HG03354 (cell line): ENCODE results near the gene NPAS3.

ENCODE experiments used
- ATAC-seq: cut with Tn5 transposase; IDR thresholded peaks from one replicate; pipeline ENCODE4 v1.9.1; 2021; ENCODE audit warnings: mild to moderate bottlenecking; ENCODE audit not compliant: unreplicated experiment, poor library complexity, severe bottlenecking

Gene NPAS3

DNA sequence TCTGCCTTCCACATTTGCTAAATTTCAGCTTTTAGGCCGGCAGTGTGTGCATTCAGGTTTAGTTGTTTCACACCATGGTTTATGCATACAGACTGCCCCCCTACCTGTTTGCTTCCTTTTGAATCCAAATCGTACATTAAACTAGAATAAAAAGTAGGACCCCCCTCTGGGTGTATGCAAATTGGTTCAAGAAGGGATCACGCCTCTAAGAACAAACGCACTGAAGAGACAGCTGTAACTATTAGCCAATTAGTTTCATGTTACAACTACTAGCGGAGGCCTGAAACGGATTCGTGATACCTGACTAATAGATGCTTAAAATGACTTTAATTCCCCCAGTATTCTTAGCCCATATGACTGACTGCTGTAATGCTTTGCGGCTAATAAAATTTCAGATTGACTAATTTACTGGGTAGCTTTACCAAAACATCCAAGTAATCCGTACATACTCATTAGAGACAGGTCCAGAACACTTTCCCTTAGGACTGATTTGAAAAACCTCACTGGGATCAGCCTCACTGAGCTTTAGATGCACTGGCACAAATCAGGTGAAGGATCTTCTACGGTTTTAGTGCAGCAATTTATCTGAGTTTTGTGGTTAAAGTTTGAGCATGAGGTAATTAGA is 411.8 kb downstream of the NPAS3 start:
- no peak for ATAC-seq

DNA sequence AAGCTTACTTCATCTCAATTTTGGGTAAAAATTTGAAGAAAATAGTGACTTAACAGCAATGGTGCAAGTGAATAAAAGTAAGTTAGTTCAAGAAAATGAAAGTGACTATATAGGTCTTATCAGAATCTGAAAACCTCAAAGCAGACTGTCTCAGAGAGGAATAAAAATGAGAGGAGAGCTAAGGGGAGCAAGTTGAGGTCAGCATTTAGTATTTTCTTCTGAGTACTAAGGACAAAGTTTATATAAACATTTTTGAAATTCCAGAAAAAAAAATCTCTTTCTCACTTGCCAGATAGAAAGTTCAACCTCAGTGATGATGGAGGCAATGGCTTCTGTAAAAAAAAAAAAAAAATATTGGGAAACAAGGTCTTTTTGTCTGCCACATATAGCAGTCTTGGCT is 414.1 kb downstream of the NPAS3 start:
- no peak for ATAC-seq

DNA sequence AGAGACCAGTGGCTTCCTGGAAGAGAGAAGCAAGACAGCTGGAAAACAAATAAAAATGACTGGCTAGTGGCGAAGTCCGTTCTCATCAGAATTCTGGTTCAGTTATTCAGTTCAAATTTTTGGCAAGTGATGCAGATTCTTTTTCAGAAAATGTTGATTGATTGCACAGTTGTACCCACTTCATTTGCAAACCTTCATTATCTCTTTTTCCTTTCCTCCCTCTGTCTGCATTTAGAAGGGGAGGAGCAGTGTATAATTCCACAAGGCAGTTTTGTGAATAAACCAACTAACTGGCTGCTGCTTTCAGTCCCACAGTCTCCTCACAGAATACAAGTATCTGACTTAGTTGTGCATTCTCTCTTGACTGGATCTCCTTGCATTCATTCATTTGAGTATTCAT is 417.5 kb downstream of the NPAS3 start:
- ATAC-seq = no peak

DNA sequence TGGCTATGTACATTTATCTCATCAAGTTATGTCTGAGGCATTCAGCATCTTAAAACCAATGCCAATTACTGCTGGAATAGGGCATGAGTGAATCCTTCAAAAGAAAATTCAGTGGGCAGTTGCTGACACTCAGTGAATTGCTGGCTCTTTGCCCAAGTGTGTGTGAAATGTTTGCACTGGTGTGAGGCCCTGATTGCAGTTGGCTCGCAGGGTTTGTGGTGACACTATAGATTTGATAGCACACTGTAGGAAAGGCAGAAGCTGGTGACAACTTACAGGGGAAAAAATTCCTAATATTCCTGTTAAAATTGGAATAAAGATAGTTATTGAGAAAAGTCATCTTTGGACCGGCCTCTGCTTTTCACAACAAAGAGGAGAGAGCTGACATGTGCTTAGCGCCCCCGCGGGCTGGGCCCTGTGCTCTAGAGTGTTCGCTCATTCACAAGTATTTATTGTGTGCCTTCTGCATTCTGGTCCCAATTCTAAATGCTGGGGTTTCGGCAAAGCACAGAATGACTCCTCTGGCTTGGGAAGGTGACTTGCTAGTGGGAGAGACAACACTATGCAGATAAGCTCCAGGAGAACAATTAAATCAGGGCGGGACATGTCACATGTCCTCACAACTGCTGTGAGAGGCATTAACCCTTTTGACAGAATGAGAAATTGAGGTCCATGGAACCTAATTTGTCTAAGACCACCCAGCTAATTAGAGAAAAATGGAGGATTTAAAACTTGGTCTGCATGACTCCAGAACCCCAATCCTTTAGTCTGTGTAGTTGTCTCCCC is 418.7 kb downstream of the NPAS3 start:
- no peak for ATAC-seq

DNA sequence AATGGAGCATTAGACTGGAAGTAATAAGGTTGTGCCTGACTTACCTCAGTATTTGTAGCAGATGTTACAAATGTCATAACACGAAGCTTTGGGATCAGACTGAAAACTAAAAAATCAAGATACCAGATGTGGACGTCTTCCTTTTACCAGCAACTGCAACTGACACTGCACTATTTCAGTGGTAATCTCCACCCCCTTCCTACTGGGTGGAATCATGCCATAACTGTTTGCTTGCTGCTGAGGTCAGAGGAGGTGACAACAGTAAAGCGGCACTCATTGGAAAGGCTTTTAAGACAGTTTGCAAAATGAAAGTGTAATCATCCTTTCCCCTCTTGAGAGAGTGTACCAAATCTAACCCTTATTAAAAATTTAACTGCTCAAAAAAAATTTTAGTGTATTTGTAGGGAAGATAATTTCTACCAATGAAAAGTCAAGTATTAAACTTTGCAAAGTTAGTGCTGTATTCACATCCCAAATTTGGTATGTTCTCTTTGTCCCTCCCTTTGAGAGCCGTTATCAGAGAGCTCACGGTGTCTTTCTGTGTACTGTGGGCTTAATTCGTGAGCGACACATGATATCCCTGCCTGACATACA is 420.7 kb downstream of the NPAS3 start:
- no peak for ATAC-seq

DNA sequence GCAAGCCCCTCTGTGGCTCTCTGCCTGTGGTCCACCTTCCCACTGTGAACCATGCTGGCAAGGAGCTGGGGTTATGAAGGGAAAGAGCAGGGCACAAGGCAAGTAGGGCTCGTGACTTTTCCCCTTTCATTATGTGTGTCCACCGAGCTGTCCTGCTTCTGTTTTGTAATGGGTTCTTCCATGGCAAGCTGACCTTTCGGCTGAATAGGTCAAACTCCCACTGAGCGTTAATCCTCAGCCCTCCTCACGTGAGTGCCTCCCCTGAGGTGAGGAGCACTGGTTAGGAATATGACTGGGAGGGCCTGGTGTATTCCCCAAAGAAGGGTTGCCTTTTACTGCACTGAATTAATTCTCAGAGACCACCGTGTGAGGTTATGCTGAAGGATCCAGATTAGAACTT is 424.3 kb downstream of the NPAS3 start:
- ATAC-seq = no peak

DNA sequence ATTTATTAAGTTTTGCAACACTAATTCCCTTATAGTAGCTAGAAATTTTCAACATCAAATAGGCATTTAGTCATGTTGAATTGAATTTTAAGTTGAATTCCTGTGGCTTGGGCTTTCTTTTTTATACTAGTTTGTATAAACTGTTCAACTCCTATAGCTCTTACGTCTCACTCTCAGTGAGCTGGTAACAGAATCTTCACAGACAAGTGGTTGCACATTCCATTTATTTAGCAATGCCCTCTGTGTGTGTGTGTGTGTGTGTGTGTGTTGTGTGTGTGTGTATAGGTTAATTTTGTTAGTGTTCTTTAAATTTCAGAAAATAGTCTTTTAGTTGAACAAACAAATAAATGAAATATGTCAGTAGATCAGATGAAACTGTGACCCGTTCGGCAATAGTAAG is 425.0 kb downstream of the NPAS3 start:
- ATAC-seq = no peak

DNA sequence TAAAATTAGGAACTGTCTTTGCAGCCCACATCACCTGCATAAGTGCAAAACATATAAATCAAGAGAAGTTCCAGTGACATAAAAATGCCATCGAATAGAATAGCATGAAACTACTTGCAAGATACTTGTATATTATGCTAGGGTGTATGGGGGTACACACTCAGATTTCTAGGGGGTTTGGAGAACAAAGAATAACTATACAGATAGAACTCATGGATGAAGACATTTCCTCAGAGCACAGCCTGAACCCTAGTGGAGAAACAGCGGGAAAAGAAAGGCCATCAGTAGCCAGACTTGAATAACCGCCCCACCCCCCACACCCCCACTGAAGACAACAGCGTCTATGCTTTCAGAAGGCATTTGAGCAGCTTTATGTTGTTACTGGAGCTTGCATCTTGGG is 425.8 kb downstream of the NPAS3 start:
- no peak for ATAC-seq

DNA sequence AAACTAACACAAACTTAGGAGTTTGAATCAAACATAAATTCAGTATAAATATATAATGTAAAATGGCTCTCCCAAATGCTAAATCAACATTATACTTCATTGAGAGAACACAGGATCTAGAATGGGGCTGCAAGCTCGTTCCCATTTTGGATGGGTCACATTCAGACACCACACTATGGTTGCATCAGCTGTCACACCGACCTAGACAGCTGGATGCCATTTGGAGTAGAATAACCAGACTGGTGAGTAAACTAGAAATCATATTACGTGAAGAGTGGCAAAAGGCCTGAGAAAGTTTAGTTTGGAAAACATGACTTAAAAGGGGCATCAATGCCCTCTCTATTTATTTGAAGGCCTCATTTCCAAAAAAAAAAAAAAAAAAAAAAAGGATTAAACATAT is 430.4 kb downstream of the NPAS3 start:
- no peak for ATAC-seq

DNA sequence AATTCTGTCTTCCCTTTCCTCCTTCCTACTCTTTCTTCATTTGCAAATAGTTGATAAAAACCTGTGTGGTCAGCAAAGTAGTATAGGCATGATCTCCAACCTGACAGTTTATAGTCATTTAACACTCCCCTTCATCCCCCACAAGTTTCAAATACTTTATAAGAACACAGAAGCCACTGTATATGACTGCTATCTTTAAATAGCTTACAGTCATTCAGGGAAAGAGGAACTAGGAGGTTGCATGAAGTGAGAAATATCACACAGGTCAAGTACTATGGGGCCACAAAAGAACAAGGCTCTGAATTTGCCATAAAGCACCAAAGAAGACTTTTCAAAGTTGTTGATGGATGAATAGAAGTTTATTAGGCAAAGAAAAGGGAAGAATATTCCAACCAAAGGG is 431.3 kb downstream of the NPAS3 start:
- ATAC-seq = peak; percentile 96

DNA sequence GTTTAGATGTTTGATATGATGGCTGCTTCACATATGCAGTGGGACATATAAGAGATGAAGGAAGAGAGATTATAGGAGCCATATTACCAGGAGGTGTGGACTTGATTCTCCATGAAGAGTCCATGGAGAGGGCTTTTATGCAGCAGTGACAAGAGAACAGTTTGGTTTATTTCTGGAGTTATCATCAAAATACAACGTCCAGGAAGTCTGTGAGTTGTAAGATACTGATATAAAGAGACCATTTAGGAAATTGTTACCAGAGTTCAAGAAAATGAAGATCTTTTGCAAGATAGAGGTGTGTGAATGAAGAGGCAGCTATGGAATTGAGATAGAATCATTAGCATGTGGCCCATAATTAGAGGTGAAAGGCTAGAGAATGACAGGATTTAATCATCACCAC is 431.7 kb downstream of the NPAS3 start:
- peak; percentile 22 for ATAC-seq

DNA sequence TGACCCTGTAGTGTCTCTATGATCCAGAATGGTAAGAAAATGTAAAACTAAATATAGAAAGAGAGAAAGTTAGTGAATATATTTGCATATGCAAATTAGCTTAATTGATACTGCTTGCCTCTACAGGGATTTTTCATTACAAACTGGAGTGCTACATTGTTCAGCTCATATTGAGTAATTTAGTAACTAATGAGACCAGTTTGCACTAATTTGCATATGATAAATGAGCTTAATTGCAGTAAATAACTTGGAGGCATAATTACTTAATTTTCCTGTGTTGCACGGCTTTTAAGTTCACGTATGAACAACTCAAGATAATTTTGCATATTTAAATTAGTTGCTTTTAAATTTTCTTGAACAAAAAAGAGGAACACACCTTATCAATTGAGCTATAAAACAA is 436.5 kb downstream of the NPAS3 start:
- ATAC-seq = no peak

DNA sequence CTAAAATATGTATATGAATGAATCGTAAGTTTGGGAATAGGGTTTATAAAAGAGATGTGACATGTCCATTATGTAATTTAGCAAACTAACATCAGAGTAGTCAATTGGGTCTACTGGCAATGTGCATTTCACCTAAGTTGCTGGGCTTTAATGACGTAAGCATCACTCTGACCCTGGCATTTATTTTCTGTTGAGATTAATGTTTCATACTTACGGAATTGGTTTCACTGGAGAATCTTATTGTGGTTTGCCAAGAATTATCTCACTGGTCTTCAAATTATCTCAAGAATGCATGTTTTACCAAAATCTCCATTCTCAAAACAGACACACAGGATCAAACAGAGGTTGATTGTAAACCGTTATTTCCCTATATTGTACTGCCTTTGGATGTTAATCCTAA is 437.1 kb downstream of the NPAS3 start:
- no peak for ATAC-seq

DNA sequence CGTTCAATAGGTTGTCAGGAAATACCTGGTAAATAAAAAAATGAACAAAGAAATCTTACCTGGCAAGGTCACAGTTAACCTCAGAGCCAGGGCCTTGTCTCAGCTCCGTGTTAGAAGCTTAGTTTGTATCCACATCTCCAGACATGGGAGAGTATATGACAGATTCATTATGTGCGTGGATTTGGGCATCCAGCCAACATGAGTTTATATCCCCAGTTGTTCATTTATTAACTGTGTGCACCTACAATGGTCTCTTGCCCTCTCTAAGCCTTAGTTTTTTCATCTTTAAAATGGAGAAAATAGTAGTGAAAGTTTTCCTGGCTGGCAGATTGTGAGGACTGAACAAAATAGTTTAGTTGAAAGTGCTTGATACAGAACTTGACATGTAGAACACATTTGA is 437.8 kb downstream of the NPAS3 start:
- no peak for ATAC-seq

DNA sequence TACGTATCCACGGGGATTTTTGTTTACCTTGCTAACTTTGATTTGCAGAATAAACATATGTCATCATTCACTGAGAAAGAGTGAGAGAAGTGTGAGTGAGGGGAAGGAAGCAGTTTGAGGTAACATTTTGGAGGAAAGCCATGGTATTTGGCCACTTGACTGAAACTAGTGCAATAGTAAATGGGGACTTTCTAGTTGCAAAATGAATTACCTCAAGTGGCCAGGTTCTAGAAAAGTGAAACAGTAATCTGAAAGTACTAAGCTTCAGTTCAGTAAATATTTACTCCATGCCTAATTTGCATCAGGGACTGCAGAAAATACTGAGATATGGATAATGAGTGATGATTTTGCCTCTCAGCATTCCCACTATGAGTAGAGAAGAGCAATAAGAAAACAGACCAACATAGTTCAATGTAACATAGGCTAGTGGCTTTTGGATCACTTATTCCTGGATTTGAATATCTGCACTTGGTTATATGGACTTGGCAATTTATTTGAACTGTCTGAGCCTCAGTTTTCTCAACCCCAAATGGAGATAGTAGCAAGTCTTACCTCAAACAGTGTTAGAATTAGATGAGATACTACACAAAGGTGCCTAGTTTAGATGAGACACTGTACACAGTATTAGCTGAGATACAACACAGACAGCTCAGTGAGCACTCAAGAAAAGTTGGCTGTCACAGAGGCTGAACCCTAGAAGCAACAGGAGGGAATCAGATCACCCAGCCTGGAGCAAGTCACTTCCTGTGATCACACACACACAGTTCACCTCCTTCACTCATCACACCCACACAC is 439.1 kb downstream of the NPAS3 start:
- peak; percentile 84 for ATAC-seq

DNA sequence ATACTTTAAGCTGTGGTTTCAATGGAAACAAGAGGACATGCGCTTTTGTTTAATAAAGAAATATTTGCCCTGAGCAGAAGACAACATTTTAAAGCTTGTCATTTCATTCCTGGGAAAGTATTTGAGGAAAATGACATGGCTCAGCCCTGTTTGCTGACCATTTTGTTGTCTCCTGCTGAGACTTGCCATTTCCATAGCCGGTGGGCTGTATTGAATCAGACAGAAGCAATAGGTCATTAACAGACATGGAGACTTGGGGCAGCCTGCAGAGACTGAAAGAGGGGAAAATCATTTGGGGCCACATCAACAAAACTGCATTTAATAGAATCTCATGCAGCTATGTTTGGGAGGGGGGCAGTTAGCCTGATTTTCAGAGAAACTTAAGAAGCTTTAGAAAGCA is 443.0 kb downstream of the NPAS3 start:
- ATAC-seq = no peak

DNA sequence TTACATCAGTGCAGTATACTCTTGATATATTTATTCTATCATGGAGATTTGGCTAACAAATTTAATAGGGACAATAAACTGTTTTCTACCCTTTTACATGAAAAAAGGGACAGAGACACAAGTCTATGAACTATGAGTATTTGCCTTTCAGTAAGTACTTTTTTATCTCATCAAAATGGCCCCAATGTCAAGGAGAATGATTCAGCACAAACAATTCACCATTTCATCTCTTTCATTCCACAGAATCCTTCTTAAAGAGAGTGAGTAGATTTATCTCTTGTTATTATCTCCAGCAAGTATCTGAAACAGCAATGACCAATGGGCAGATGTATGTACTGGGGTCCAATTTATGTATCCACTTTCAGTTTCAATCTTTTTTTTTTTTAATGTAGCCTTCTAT is 447.5 kb downstream of the NPAS3 start:
- ATAC-seq = no peak

DNA sequence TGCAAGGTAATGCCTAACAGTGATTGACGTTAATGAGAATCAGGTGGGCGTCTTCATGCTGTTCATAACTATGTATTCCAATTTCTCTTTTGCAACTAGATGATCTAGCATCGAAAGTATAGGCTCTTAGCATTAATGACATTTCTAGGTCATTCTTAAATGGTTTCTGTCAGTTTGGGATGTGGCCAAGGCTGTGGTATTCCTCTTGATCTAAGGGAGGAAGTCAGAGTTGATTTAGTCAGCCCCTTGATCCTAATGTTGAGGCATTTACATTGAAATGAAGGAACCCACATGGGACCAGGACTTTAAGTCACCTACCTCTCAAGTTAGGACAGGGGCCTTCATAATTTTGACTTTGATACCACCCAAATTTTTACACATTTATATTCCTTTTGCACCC is 448.1 kb downstream of the NPAS3 start:
- ATAC-seq = no peak

DNA sequence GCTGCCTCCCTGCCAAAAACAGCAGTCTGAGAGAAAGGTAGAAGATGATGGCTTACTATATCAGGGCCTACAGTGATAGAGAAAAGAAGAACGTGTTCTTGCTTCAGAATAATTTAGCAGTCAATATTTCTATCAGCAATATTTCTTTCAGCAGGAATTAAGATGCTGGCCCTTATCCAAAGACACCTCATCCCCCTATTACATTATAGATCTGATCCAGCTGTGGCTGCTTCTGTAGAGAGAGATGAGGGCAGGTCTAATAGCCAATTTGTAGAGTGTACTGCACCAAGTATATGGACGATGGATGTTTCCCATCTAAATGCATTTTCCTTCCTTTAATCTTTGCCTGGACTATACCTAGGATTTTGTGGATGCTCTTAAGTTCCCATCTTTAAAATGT is 451.7 kb downstream of the NPAS3 start:
- no peak for ATAC-seq

DNA sequence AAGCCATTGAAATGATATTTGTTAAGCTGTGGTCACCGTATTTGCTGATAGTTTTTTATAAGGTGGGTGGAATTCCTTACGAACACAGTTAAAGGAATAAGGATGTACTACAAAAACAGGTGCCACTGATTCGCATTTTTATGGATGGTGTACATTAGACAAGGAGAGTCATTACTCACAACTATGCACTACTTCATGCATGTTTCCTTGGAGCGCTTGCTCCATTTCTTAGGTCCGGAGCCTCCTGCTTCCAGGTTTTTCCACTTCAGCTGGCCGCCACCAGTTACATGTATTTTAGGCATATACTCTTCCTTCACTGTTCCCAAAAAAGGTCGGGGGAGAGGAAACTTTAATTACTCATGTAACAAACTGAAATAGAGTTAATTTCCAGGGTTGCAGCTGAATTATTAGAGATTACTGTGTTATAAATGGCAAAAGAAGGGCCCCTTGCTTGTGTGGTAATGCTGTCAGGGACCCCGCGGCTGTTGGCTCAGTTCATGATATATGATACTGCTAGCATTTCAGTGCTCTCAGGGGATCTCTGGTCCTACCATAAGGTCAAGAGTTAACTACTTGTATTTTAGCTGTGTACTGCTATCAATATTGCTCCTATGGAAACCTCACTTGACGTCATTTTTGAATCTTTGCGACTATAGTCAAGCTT is 454.7 kb downstream of the NPAS3 start:
- no peak for ATAC-seq
